B cell (primary cell): Measurements from ENCODE around the gene OR9A4. TPM values are rescaled to one million over a fixed set of nuclear protein-coding genes. Genes with fewer than 3 reads are reported as not detected.

Experiments used
- polyA plus RNA-seq: library from polyadenylated mRNA; depleted of rRNA; stranded (reverse); fragments of >200 nt; gene quantifications from 2 replicates; pipeline ENCODE4 v1.2.3, GENCODE V29; 2012
- total RNA-seq, 2 donors: library from RNA; stranded (reverse); fragments of 120-200 nt in 1 of 2; gene quantifications; 1 replicate in 1 of 2; 2 replicates in 1 of 2; pipeline versions ENCODE4 v1.2.3 to v1.2.4, GENCODE V29; 2013 to 2022

OR9A4 gene
- total and polyA plus RNA-seq, 2 donors (not counting 1 experiment from before 2014, with no cell fraction given) = not detected

Other genes with a start within 250 kb of the OR9A4 start
- 79.5 and 85.9 TPM in 2 replicates for gene DENND11, start 214.2 kb upstream of the OR9A4 start, total RNA-seq
- 26.4 and 27.8 TPM in 2 replicates for gene DENND11, start 214.2 kb upstream of the OR9A4 start, polyA plus RNA-seq
- gene WEE2, start 208.0 kb upstream of the OR9A4 start, total RNA-seq = not detected in 2 replicates
- not detected in 2 replicates for gene WEE2, start 208.0 kb upstream of the OR9A4 start, polyA plus RNA-seq
- gene SSBP1, start 178.0 kb upstream of the OR9A4 start, total RNA-seq = 89.1 and 93.6 TPM in 2 replicates
- gene SSBP1, start 178.0 kb upstream of the OR9A4 start, polyA plus RNA-seq = 37.2 and 60.3 TPM in 2 replicates
- 8.6 and 9.5 TPM in 2 replicates for gene TAS2R3, start 152.3 kb upstream of the OR9A4 start, total RNA-seq
- gene TAS2R3, start 152.3 kb upstream of the OR9A4 start, polyA plus RNA-seq = not detected in 2 replicates
- gene TAS2R4, start 139.7 kb upstream of the OR9A4 start, total RNA-seq = 5.4 and 6.7 TPM in 2 replicates
- 0.22 and 0.39 TPM in 2 replicates for gene TAS2R4, start 139.7 kb upstream of the OR9A4 start, polyA plus RNA-seq
- gene TAS2R5, start 126.2 kb upstream of the OR9A4 start, total RNA-seq = 3.6 and 6.5 TPM in 2 replicates
- gene TAS2R5, start 126.2 kb upstream of the OR9A4 start, polyA plus RNA-seq = 1.3 and 2.6 TPM in 2 replicates
- not detected in 2 replicates for gene PRSS37, start 74.9 kb upstream of the OR9A4 start, total RNA-seq
- not detected in 2 replicates for gene PRSS37, start 74.9 kb upstream of the OR9A4 start, polyA plus RNA-seq
- gene CLEC5A, start 30.6 kb downstream of the OR9A4 start, total RNA-seq = 0.24 and 0.47 TPM in 2 replicates
- 0.03 and 0.06 TPM in 2 replicates for gene CLEC5A, start 30.6 kb downstream of the OR9A4 start, polyA plus RNA-seq
- not detected in 2 replicates for gene TAS2R38, start 57.4 kb downstream of the OR9A4 start, total RNA-seq
- gene TAS2R38, start 57.4 kb downstream of the OR9A4 start, polyA plus RNA-seq = not detected in 2 replicates
- 0.05 TPM in 1 of 2 replicates, not detected in the other for gene MGAM, start 79.5 kb downstream of the OR9A4 start, total RNA-seq
- gene MGAM, start 79.5 kb downstream of the OR9A4 start, polyA plus RNA-seq = 0.03 and 0.09 TPM in 2 replicates
- not detected in 2 replicates for gene MGAM2, start 195.3 kb downstream of the OR9A4 start, total RNA-seq
- gene MGAM2, start 195.3 kb downstream of the OR9A4 start, polyA plus RNA-seq = not detected in 2 replicates